GM18867 (cell line): ENCODE data around the gene ZNF587.
"Not testable (repeated sequence)": the region's sequence is repeated elsewhere in the genome, so short reads cannot be mapped to it uniquely, and the experiment has no call there.

ENCODE experiments used
- ATAC-seq: cut with Tn5 transposase; IDR thresholded peaks from one replicate; pipeline ENCODE4 v1.9.1; 2021; ENCODE audit warnings: mild to moderate bottlenecking, moderate library complexity; ENCODE audit not compliant: unreplicated experiment

Gene ZNF587

DNA sequence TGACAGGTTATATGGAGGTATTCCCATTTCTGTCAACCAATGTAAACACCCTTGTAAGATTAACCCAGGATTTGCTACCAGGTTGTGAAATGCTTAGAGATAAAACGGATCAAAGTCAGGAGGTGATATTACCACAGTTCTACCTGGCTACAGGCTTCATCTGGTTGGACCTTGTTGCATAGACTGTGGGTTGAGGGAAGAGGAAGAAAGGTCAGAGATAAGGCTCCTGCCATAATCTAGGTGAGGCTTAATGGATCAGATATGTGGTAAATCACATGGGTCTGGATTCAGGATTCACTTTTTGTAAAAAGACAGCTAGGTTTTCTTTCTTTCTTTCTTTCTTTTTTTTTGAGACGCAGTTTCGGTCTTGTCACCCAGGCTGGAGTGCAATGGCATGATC, 28.2 kb upstream of the ZNF587 start:
- not testable (repeated sequence) for ATAC-seq

- ATAC-seq, result not testable (repeated sequence)
Observed at GRCh38 chr19:57823155-57823554, 26.5 kb upstream of the ZNF587 start.

DNA sequence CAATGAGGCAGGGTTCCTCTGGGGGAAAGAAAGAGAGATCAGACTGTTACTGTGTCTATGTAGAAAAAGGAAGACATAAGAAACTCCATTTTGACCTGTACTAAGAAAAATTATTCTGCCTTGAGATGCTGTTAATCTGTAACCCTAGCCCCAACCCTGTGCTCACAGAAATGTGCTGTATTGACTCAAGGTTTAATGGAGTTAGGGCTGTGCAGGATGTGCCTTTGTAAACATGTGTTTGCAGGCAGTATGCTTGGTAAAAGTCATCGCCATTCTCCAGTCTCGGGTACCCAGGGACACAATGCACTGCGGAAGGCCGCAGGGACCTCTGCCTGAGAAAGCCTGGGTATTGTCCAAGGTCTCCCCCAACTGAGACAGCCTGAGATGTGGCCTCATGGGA, 26.1 kb upstream of the ZNF587 start:
- ATAC-seq, result not testable (repeated sequence)

DNA sequence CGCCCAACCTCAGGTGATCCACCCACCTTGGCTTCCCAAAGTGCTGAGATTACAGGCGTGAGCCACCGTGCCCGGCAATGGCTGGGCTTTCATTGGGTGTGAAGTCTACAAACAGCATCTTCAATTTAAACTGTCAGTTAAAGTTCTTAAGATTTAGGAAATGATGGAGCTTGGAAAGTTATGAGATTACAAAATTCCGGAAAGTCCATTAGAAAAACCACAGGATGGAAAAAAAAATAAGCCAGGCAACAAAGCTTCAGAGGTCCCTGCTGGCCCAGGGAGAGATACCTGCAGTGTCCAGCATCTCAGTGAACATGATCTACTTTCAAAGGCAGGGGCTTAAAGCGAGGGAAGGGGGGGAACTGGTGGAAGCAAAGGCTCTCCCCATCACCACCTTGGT, 24.1 kb upstream of the ZNF587 start:
- ATAC-seq, result no peak

GRCh38 chr19:57829316-57829715, 20.3 kb upstream of the ZNF587 start:
- ATAC-seq, result no peak

DNA sequence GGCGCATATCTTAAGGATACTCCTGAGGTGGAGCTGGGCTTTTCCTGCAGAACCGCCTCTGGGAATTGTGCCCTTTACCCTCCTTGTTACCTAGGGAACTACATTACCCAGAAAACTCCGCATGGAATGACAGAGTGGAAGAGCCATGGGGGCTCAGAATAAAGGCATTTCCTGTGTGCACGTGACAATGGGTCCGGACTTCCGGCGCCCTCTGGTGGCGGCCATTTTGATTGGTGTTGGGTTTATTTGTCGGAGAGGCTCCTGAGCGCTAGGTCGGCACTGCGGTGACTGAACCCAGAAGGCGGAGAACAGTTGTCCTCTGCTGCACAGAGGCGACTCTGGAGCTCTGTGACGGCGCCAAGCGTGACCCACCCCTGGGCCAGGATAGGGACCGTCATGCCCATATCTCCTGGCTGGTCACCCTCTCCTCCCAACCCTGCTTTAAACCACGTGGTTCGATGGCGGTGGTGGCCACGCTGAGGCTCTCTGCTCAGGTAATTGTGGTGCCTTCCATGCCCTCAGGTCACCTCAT, 19.5 kb upstream of the ZNF587 start, which contains the start of gene ZNF587B:
ZNF587B (plus strand) TSS at position 229 of the 532 bp plus-strand sequence; CDS start at position 459, 230 bp downstream.
- ATAC-seq, result no peak

GRCh38 chr19:57836991-57837390, 12.7 kb upstream of the ZNF587 start:
- ATAC-seq, result not testable (repeated sequence)

- ATAC-seq, result not testable (repeated sequence)
Observed at GRCh38 chr19:57838622-57839191, 11.0 kb upstream of the ZNF587 start.

DNA sequence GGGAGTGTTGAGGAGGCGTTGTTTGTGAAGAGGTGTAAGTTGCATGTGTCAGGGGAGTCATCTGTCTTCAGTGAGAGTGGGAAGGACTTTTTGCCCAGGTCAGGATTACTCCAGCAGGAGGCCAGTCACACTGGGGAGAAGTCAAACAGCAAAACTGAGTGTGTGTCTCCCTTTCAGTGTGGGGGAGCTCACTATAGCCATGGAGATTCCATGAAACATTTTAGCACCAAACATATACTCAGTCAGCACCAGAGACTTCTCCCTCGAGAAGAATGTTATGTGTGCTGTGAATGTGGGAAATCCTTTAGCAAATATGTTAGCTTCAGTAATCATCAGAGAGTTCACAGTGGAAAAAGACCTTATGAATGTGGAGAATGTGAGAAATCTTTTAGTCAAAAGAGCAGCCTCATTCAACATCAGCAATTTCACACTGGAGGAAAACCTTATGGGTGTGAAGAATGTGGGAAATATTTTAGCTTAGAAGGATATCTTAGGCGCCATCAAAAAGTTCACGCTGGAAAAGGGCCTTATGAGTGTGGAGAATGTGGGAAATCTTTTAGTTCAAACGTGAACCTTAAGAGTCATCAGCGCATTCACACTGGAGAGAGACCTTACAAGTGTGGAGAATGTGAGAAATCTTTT, 8.4 kb upstream of the ZNF587 start:
- no peak for ATAC-seq

GRCh38 chr19:57847164-57847563, 2.5 kb upstream of the ZNF587 start:
- not testable (repeated sequence) for ATAC-seq

DNA sequence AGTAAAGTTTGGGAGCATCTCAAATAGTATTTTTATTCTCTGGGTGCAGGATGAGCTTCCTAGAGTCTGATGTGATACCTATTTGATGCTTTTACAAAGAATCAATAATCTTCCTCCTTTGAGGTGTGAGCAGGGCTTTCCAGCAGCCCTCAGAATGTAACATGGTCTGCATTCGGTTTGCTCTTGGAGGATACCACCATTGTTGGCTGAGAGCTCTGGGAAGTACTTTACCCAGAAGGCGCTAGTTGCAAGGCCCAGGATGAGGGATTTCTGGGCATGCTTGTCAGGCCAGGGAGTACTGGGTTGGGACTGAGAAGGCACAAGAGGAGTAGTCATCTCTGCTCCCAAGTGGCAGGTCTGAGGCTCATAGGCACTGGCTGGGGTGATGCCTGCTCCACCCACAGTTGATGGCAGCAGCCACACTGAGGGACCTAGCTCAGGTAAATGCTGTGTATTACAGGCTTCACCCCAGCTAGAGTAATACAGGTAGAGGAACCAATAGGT, 445 bp upstream of the ZNF587 start:
- peak; percentile 28 for ATAC-seq

- no peak for ATAC-seq
Observed at GRCh38 chr19:57850553-57851017, 926 bp downstream of the ZNF587 start.

- not testable (repeated sequence) for ATAC-seq
Observed at GRCh38 chr19:57851812-57852603, 2.3 kb downstream of the ZNF587 start.

DNA sequence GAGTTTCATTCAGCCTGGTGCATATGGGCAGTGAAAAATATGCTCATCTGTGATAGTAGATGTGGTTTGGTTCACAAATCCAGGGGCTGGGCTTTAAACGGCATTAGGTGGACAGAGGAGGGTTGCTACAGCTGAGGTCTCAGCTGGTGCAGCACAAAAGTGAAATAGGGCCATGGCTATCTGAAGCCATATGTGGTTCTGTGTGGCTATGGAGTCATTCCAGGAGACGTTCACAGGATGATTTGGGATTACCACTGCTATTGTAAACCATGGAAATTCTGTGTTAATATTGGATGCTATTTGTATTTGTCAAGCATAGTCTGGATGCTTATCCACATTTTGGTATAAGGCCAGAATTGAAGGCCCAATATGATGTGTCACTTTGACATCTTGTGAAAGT, 4.5 kb downstream of the ZNF587 start:
- not testable (repeated sequence) for ATAC-seq

DNA sequence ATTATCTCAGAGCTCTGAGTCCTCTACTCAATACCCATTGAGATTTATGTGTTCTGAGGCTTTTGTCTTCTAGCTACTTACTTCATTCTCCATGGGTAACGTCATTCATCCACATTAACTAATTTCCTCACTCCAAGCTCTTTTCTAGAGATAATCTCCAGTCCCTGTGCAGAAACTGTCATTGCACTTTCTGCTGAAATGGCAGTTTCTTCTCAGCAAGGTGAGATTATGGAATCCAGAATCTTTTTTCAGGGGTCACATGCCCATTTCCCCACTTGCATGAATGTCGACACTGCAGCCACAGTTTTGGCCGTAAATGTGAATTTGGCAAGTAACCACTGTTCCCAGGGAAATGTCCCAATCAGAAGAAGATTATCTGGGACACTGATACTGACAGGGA, 12.7 kb downstream of the ZNF587 start:
- not testable (repeated sequence) for ATAC-seq

DNA sequence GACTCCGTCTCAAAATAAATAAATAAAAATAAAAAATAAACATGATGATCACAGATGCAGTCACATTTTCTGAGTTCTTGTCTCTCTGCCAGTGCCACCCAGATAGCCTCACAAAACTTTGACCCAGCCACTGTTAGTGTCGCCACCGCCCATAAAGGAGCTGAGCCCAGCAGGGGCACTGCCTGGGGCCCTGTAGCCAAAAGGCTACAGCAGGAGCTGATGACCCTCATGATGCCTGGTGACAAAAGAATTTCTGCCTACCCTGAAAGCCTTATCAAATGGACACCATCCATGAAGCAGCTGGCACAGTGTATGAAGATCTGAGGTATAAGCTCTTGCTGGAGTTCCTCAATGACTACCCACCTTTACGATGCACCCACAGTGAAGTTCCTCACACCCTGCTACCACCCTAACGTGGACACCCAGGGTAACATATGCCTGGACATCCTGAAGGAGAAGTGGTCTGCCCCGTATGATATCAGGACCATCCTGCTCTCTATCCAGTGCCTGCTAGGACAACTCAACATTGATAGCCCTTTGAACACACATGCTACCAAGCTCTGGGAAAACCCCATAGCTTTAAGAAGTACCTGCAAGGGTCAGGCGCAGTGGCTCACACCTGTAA, 18.3 kb downstream of the ZNF587 start:
- no peak for ATAC-seq

DNA sequence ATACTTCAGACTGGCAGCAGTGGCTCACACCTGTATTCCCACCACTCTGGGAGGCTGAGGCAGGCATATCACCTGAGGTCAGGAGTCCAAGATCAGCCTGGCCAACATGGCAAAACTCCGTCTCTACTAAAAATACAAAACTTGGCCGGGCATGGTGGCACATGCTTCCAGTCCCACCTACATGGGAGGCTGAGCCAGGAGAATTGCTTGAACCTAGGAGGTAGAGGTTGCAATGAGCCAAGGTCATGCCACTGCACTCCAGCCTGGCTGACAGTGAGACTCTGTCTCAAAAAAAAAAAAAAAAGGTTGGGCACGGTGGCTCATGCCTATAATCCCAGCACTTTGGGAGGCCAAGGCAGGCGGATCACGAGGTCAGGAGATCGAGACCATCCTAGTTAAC, 20.0 kb downstream of the ZNF587 start:
- ATAC-seq, result not testable (repeated sequence)

DNA sequence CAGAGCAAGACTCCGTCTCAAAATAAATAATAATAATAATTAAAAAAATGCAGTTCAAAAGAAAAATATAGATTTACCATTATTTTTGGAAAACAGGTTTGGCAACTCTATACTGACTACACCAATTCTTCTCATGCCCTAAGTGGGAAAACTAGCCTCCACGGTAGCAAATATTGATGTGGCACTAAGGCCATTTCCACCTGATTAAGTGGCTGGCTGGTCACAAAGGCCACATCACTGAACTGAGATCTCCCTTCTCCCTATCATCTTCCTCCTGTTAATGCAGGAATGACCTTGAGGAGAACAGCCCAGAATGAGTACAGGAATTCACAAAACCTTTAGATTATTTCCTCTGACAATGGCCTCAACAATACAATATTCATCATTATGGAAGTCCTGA, 20.6 kb downstream of the ZNF587 start:
- no peak for ATAC-seq

DNA sequence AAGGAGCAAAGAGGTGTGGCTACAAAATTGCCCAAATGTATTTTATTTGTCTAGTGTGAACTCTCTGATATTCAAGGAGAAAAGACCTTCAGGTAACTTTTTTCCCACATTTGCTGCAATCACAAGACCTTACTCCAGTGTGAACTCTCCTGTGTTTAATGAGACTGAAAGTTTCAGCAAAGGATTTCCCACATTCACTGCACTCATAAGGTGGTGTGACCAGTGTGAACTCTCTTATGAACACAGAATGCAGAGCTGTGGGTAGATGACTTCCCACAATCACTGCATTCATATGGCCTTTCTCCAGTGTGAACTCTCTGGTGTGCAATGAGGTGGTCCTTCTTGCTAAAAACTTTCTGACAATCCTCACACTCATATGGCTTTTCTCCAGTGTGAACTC, 22.8 kb downstream of the ZNF587 start:
- no peak for ATAC-seq

DNA sequence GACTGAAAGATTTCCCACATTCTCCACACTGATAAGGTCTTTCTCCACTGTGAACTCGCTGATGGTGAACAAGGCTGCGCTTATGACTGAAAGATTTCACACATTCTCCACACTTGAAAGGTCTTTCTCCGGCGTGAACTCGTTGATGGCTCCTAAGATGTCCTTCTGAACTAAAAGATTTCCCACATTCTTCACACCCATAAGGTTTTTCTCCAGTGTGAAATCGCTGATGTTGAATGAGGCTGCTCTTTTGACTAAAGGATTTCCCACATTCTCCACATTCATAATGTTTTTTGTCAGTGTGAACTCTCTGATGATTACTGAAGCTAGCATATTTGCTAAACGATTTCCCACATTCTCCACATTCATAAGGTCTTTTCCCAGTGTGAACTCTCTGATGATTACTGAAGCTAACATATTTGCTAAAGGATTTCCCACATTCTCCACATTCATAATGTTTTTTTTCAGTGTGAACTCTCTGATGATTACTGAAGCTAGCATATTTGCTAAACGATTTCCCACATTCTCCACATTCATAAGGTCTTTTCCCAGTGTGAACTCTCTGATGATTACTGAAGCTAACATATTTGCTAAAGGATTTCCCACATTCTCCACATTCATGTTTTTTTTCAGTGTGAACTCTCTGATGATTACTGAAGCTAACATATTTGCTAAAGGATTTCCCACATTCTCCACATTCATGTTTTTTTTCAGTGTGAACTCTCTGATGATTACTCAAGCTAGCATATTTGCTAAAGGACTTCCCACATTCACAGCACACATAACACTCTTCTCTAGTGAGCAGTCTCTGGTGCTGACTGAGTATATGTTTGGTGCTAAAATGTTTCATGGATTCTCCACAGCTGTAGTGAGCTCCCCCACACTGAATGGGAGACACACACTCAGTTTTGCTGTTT, 24.5 kb downstream of the ZNF587 start:
- ATAC-seq, result not testable (repeated sequence)
